Keratinocyte (primary cell): Measurements from ENCODE around the gene METRNL. TPM values are rescaled to one million over a fixed set of nuclear protein-coding genes. Genes with fewer than 3 reads are reported as not detected.
A peak's percentile ranks its signal among the peaks of the same experiment; 100 is the strongest.

Experiments used
- DNase-seq: peaks from one replicate; pipeline ENCODE4 v3.0.0-alpha.2; 2011; ENCODE audit warnings: low read depth, missing footprints, low spot score
- FAIRE-seq: peaks from 2 replicates; lab custom pipeline; 2011; peaks lifted over from hg19 to GRCh38; lab: Jason Lieb, UNC
- H2AFZ ChIP-seq: 2 replicates; pipeline ENCODE4 v1.6.0; 2012; ENCODE audit warnings: low read length, control low read depth, inconsistent platforms; ENCODE audit not compliant: control insufficient read depth
- H3K27ac ChIP-seq: 2 replicates; pipeline ENCODE4 v1.5.1; 2011; ENCODE audit warnings: low read length; ENCODE audit not compliant: control insufficient read depth, insufficient read depth
- H3K27me3 ChIP-seq: 3 replicates; pipeline ENCODE4 v1.6.0; 2011; ENCODE audit warnings: low read length; ENCODE audit not compliant: control insufficient read depth, insufficient read depth; ENCODE audit errors: extremely low read depth
- H3K36me3 ChIP-seq, 2 experiments: 2 replicates in 1 of 2; 3 replicates in 1 of 2; pipeline ENCODE4 v1.5.1; 2011; ENCODE audit warnings: low read length in 2 of 2, mild to moderate bottlenecking in 1 of 2; ENCODE audit not compliant: control insufficient read depth in 2 of 2, insufficient read depth in 2 of 2; ENCODE audit errors: extremely low read depth in 1 of 2
- H3K4me1 ChIP-seq: 3 replicates; pipeline ENCODE4 v1.5.1; 2011; ENCODE audit warnings: low read length; ENCODE audit not compliant: control insufficient read depth, insufficient read depth; ENCODE audit errors: extremely low read depth
- H3K4me2 ChIP-seq: 3 replicates; pipeline ENCODE4 v1.6.0; 2011; ENCODE audit warnings: low read depth, low read length; ENCODE audit not compliant: control insufficient read depth, insufficient read depth; ENCODE audit errors: extremely low read depth
- H3K4me3 ChIP-seq, 3 experiments: fragments of 200-600 bp in 1 of 3; sonication (generic) in 1 of 3; 2 replicates in 2 of 3; 3 replicates in 1 of 3; pipeline ENCODE4 v1.5.1; 2011 to 2016; ENCODE audit warnings: low read length in 3 of 3, mild to moderate bottlenecking in 3 of 3, control low read depth in 2 of 3, inconsistent platforms in 1 of 3, low read depth in 1 of 3, mixed read lengths in 1 of 3, mixed run types in 1 of 3, moderate library complexity in 1 of 3; ENCODE audit not compliant: control insufficient read depth in 2 of 3, insufficient read depth in 2 of 3; ENCODE audit errors: extremely low read depth in 1 of 3
- H3K79me2 ChIP-seq: 2 replicates; pipeline ENCODE4 v1.6.0; 2012; ENCODE audit warnings: low read length; ENCODE audit not compliant: control insufficient read depth, insufficient read depth
- H3K9ac ChIP-seq: 3 replicates; pipeline ENCODE4 v1.6.0; 2011; ENCODE audit warnings: low read length; ENCODE audit not compliant: control insufficient read depth, insufficient read depth; ENCODE audit errors: extremely low read depth
- H3K9me1 ChIP-seq: 3 replicates; pipeline ENCODE4 v1.6.0; 2011; ENCODE audit warnings: low read length; ENCODE audit not compliant: control insufficient read depth, insufficient read depth; ENCODE audit errors: extremely low read depth
- H3K9me3 ChIP-seq: 2 replicates; pipeline ENCODE4 v1.5.1; 2012; ENCODE audit warnings: low read depth, low read length; ENCODE audit not compliant: control insufficient read depth
- H4K20me1 ChIP-seq: 3 replicates; pipeline ENCODE4 v1.6.0; 2011; ENCODE audit warnings: low read length; ENCODE audit not compliant: control insufficient read depth, insufficient read depth; ENCODE audit errors: extremely low read depth
- CTCF ChIP-seq, 3 experiments: IDR thresholded peaks in 1 of 3; conservative IDR thresholded peaks in 1 of 3; optimal IDR thresholded peaks in 1 of 3; 2 replicates in 2 of 3; 3 replicates in 1 of 3; pipeline versions ENCODE3 to v1.5.1; 2011; ENCODE audit warnings: low read length in 3 of 3, mild to moderate bottlenecking in 3 of 3, moderate library complexity in 2 of 3, control low read depth in 1 of 3, inconsistent platforms in 1 of 3; ENCODE audit not compliant: insufficient read depth in 2 of 3; ENCODE audit errors: extremely low read depth in 1 of 3
- EZH2 ChIP-seq: IDR thresholded peaks from one replicate; pipeline ENCODE4 v1.6.1; 2012; ENCODE audit warnings: inconsistent platforms, mild to moderate bottlenecking, low read length, moderate library complexity
- dilution Hi-C: fragments of 300-500 bp; cut with MboI; formaldehyde crosslinking; loops from one replicate; pipeline ENCODE4 v1.7.0; 2020; ENCODE audit warnings: low sequenced_read_pairs; ENCODE audit not compliant: extremely low pct_ligation_motif_present
- polyA plus RNA-seq, 5 experiments: library from polyadenylated mRNA; depleted of rRNA in 3 of 5; stranded (reverse) in 3 of 5; stranded (forward) in 1 of 5; unstranded in 1 of 5; fragments of >200 nt; gene quantifications; 1 replicate in 1 of 5; 2 replicates in 3 of 5; 3 replicates in 1 of 5; pipeline versions ENCODE4 v1.2.1 to v1.2.3, GENCODE V29; 2011 to 2012; ENCODE audit warnings: missing spikeins in 2 of 5, low read depth in 1 of 5, low replicate concordance in 1 of 5

METRNL gene
- polyA plus RNA-seq, 1 donor (not counting 4 experiments of a cell fraction or from before 2014, with no cell fraction given), result 3.1 TPM

DNA sequence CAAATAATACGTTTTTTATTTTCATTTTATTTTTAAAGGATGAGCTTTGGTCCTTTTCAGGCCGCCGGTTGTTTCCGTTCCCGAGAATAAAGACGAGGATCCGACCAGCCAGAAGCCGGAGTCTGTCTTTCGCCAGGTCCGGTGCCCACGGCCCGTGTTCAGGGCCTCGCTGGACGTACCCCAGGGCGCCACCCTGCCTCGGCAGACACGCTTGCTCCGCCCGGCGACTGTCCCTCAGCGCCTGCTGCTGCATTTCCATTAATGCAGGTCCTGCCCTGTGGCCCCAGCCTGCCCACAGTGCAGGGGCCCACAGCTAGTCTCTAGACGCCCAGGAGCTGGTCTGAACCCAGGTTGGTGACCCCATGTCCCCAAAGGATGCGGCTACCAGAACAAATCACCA lies 15.6 kb downstream of the METRNL start:
- H4K20me1 ChIP-seq, result peaks cover 3% of the 10 kb centered on the region
- FAIRE-seq, result no peak
- no peaks in the 10 kb centered on the region for H3K9me1 ChIP-seq
- no peak overlapping the region for H2AFZ ChIP-seq
- no peak overlapping the region for H3K27ac ChIP-seq
- no peak overlapping the region for H3K4me2 ChIP-seq
- no peaks in the 10 kb centered on the region for H3K9me3 ChIP-seq
- peaks cover 13% of the 10 kb centered on the region for H3K4me1 ChIP-seq
- no peak for TF ChIP-seq EZH2
- peaks cover 39% of the 10 kb centered on the region for H3K27me3 ChIP-seq
- DNase-seq, result no peak
- dilution Hi-C loops, result no loop called here
- no peak overlapping the region for H3K9ac ChIP-seq
- no peaks in the 10 kb centered on the region for H3K79me2 ChIP-seq
- no peak overlapping the region for H3K4me3 ChIP-seq
- H3K36me3 ChIP-seq, result no peaks in the 10 kb centered on the region

GRCh38 chr17:83096401-83097224 lies 17.2 kb downstream of the METRNL start:
- Histone ChIP-seq H3K79me2 (no peaks in the 10 kb centered on the region), H4K20me1 (peaks cover 3% of the 10 kb centered on the region), H3K27me3 (peaks cover 44% of the 10 kb centered on the region), H3K9ac (no peak overlapping the region), H3K4me2 (no peak overlapping the region), H3K4me3 (no peak overlapping the region), H3K36me3 (no peaks in the 10 kb centered on the region), H3K9me3 (no peaks in the 10 kb centered on the region), H3K9me1 (no peaks in the 10 kb centered on the region), H2AFZ (no peak overlapping the region), H3K4me1 (peaks cover 2% of the 10 kb centered on the region), H3K27ac (no peak overlapping the region)
- dilution Hi-C loops, result no loop called here
- no peak for DNase-seq
- no peak for FAIRE-seq
- TF ChIP-seq EZH2 (peak; percentile 13), CTCF (optimal IDR thresholded peaks at IDR 0.05 in 1 of 3, IDR thresholded peaks at IDR 0.05 in 1 of 3, conservative IDR thresholded peaks at IDR 0.05 in 1 of 3; ENCODE audit: extremely low read depth in 1 of 3, insufficient read depth in 2 of 3, low read length in 3 of 3) (no peak)
